Activated T-helper 1 cell treated with Interleukin-2 at 50 U/mL for 16 hours (primary cell): ENCODE results near the gene NAALADL2.
"Not testable (repeated sequence)": the region's sequence is repeated elsewhere in the genome, so short reads cannot be mapped to it uniquely, and the experiment has no call there.

Source experiments
- DNase-seq: peaks from one replicate; pipeline ENCODE4 v3.0.0-alpha.2; 2020; ENCODE audit warnings: low read depth

Gene NAALADL2

GRCh38 chr3:175370426-175370825, 511.3 kb downstream of the NAALADL2 start:
- not testable (repeated sequence) for DNase-seq

GRCh38 chr3:175371187-175371586, 512.1 kb downstream of the NAALADL2 start:
- not testable (repeated sequence) for DNase-seq

- no peak for DNase-seq
Measured at GRCh38 chr3:175374705-175375104, 515.6 kb downstream of the NAALADL2 start.

- DNase-seq, result no peak
Measured at GRCh38 chr3:175378348-175378747, 519.2 kb downstream of the NAALADL2 start.

GRCh38 chr3:175381685-175382084, 522.6 kb downstream of the NAALADL2 start:
- DNase-seq, result no peak

- no peak for DNase-seq
Measured at GRCh38 chr3:175383371-175383770, 524.2 kb downstream of the NAALADL2 start.

- DNase-seq, result no peak
Measured at GRCh38 chr3:175383813-175384212, 524.7 kb downstream of the NAALADL2 start.

GRCh38 chr3:175384569-175384968, 525.4 kb downstream of the NAALADL2 start:
- DNase-seq, result no peak

GRCh38 chr3:175386630-175387029, 527.5 kb downstream of the NAALADL2 start:
- no peak for DNase-seq

- no peak for DNase-seq
Measured at GRCh38 chr3:175389560-175389959, 530.4 kb downstream of the NAALADL2 start.

GRCh38 chr3:175391601-175392000, 532.5 kb downstream of the NAALADL2 start:
- no peak for DNase-seq

- no peak for DNase-seq
Measured at GRCh38 chr3:175392653-175393052, 533.5 kb downstream of the NAALADL2 start.

GRCh38 chr3:175397372-175397771, 538.2 kb downstream of the NAALADL2 start:
- no peak for DNase-seq

- DNase-seq, result no peak
Measured at GRCh38 chr3:175398676-175399075, 539.5 kb downstream of the NAALADL2 start.

- DNase-seq, result no peak
Measured at GRCh38 chr3:175399156-175399840, 540.2 kb downstream of the NAALADL2 start.

GRCh38 chr3:175404027-175404426, 544.9 kb downstream of the NAALADL2 start:
- no peak for DNase-seq

- DNase-seq, result no peak
Measured at GRCh38 chr3:175404621-175405020, 545.5 kb downstream of the NAALADL2 start.

- no peak for DNase-seq
Measured at GRCh38 chr3:175410251-175410650, 551.1 kb downstream of the NAALADL2 start.

GRCh38 chr3:175411405-175411804, 552.3 kb downstream of the NAALADL2 start:
- no peak for DNase-seq

GRCh38 chr3:175411946-175412345, 552.8 kb downstream of the NAALADL2 start:
- DNase-seq, result no peak

- no peak for DNase-seq
Measured at GRCh38 chr3:175413926-175414325, 554.8 kb downstream of the NAALADL2 start.

- DNase-seq, result no peak
Measured at GRCh38 chr3:175416600-175416999, 557.5 kb downstream of the NAALADL2 start.

- no peak for DNase-seq
Measured at GRCh38 chr3:175417426-175417825, 558.3 kb downstream of the NAALADL2 start.

GRCh38 chr3:175421902-175422301, 562.8 kb downstream of the NAALADL2 start:
- no peak for DNase-seq
